ENCODE measurements around the gene EPX. TPM values are rescaled to one million over a fixed set of nuclear protein-coding genes. Genes with fewer than 3 reads are reported as not detected.

EPX gene
- total and polyA plus RNA-seq, 3 donors from 2014 or later = not detected

GRCh38 chr17:58217766-58218165 lies 25.2 kb downstream of the EPX start:
- Histone ChIP-seq H3K27me3 (no peaks in the 10 kb centered on the region), H3K36me3 (ENCODE audit: low read depth, missing control alignments) (no peaks in the 10 kb centered on the region), H3K4me3 (no peak overlapping the region), H3K9me3 (no peaks in the 10 kb centered on the region), H3K27ac (no peak overlapping the region), H3K4me1 (peaks cover 4% of the 10 kb centered on the region)
- intact Hi-C loops (cut with DNase I; ENCODE audit: low total_unique reads) = no loop called here
- WGBS, 2 donors = 59 to 71% methylated on average over 3 of the region's 3 CpGs
- no peak for DNase-seq
- TF ChIP-seq CTCF (IDR thresholded peaks at IDR 0.05) (no peak), POLR2A (IDR thresholded peaks at IDR 0.05) (no peak)

DNA sequence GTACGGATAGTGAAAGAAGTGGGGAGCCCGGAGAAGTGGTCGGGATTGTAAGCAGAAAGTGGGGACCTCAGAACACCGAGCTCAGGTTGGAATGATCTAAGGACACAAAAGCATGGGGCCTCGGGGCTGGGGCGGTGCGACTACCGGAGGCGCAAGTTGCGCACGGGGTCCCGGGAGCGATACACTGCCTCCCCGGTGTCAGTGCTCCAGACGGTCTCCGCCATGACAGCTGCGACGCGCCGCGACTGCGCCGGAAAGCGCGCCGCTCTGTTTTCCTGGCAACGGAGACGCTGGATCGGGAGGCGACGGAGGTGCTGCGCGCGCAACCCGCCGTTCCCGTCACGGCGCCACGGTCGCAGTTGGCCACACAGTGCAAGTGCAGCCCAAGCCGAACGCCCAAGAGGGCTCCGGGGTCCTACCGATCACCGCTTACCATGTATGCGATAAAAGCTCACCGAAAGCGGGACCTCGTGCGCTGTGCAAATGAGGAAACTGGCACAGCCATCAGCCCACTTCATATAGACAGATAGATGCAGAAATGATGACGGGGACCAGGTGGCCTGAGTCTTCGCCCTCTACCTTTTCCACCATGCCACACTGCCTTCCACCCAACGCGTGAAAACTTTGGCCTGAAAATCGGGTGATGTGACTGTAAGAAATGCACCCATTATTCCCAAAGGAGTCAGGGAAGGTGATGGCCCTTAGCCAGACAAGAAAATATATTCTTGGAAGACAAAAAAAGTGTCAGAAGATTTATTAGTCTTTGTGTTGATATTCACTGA lies 26.7 kb downstream of the EPX start, which contains the start of gene MKS1:
TSS of gene MKS1 (minus strand) at position 249 of the 782 bp plus-strand sequence. CDS start at position 224, 25 bp downstream.
- Histone ChIP-seq H3K27me3 (no peaks in the 10 kb centered on the region), H3K9me3 (no peaks in the 10 kb centered on the region), H3K4me3 (peak within 1 kb of the TSS; percentile 62 to 89), H3K4me1 (peaks cover 4% of the 10 kb centered on the region), H3K36me3 (ENCODE audit: low read depth, missing control alignments) (no peaks in the 10 kb centered on the region), H3K27ac (peak within 1 kb of the TSS; percentile 51 to 62)
- intact Hi-C loops (cut with DNase I; ENCODE audit: low total_unique reads) = no loop called here
- no peak for TF ChIP-seq POLR2A (IDR thresholded peaks at IDR 0.05)
- peak; percentile 57 to 82 (median 75) for TF ChIP-seq CTCF (IDR thresholded peaks at IDR 0.05)
- DNase-seq = peak; percentile 96
- WGBS, 2 donors = 3% methylated on average over 36 to 56 of the region's 56 CpGs

GRCh38 chr17:58219789-58220183 lies 27.3 kb downstream of the EPX start:
- no peak for TF ChIP-seq CTCF (IDR thresholded peaks at IDR 0.05)
- TF ChIP-seq POLR2A (IDR thresholded peaks at IDR 0.05) = no peak
- H3K9me3 ChIP-seq = no peaks in the 10 kb centered on the region
- 26 to 28% methylated on average over 7 of the region's 7 CpGs for WGBS, 2 donors
- H3K27ac ChIP-seq = peak overlapping the region; percentile 3 to 51
- intact Hi-C loops (cut with DNase I; ENCODE audit: low total_unique reads) = no loop called here
- H3K4me3 ChIP-seq = peak overlapping the region; percentile 62 to 89
- peaks cover 4% of the 10 kb centered on the region for H3K4me1 ChIP-seq
- no peaks in the 10 kb centered on the region for H3K36me3 ChIP-seq (ENCODE audit: low read depth, missing control alignments)
- no peaks in the 10 kb centered on the region for H3K27me3 ChIP-seq
- peak; percentile 21 for DNase-seq

DNA sequence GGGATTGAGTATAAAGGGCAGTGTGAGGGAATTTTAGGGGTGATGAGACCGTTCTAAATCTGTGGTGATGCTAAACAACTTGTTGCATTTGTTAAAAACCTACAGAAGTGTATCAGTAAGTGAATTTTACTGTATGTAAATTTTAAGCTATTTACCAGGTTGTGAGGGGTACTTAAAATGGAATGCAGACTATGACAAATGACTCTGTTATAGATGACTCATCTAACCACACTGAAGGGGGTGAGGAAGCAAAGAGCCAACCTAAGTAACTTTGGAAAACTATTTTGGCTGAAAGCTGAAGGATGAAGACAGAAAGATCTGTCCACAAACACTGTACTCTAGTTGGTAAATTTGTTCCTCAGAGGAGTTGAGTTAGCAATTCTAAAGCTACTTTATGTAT lies 31.8 kb downstream of the EPX start:
- no peak for DNase-seq
- H3K27ac ChIP-seq = no peak overlapping the region
- no peaks in the 10 kb centered on the region for H3K9me3 ChIP-seq
- TF ChIP-seq CTCF (IDR thresholded peaks at IDR 0.05) (no peak), POLR2A (IDR thresholded peaks at IDR 0.05) (no peak)
- no peaks in the 10 kb centered on the region for H3K27me3 ChIP-seq
- intact Hi-C loops (cut with DNase I; ENCODE audit: low total_unique reads) = no loop called here
- no peak overlapping the region for H3K4me3 ChIP-seq
- peaks cover 4% of the 10 kb centered on the region for H3K4me1 ChIP-seq
- no peaks in the 10 kb centered on the region for H3K36me3 ChIP-seq (ENCODE audit: low read depth, missing control alignments)
- WGBS, 2 donors = 50 to 58% methylated on average over 1 of the region's 1 CpG

GRCh38 chr17:58227733-58228132 lies 35.2 kb downstream of the EPX start:
- H3K4me3 ChIP-seq = no peak overlapping the region
- no peak for DNase-seq
- TF ChIP-seq POLR2A (IDR thresholded peaks at IDR 0.05) (no peak), CTCF (IDR thresholded peaks at IDR 0.05) (no peak)
- intact Hi-C loops (cut with DNase I; ENCODE audit: low total_unique reads) = no loop called here
- no peaks in the 10 kb centered on the region for H3K9me3 ChIP-seq
- WGBS, 2 donors = 78 to 86% methylated on average over 3 of the region's 3 CpGs
- no peak overlapping the region for H3K27ac ChIP-seq
- no peaks in the 10 kb centered on the region for H3K4me1 ChIP-seq
- no peaks in the 10 kb centered on the region for H3K27me3 ChIP-seq
- no peaks in the 10 kb centered on the region for H3K36me3 ChIP-seq (ENCODE audit: low read depth, missing control alignments)
